GM19043 (cell line): ENCODE data around the gene CXCR1.
"Not testable (repeated sequence)": the region's sequence is repeated elsewhere in the genome, so short reads cannot be mapped to it uniquely, and the experiment has no call there.

Source experiments
- ATAC-seq: cut with Tn5 transposase; IDR thresholded peaks from one replicate; pipeline ENCODE4 v1.9.1; 2021; ENCODE audit warnings: low read depth; ENCODE audit not compliant: unreplicated experiment

Gene CXCR1

DNA sequence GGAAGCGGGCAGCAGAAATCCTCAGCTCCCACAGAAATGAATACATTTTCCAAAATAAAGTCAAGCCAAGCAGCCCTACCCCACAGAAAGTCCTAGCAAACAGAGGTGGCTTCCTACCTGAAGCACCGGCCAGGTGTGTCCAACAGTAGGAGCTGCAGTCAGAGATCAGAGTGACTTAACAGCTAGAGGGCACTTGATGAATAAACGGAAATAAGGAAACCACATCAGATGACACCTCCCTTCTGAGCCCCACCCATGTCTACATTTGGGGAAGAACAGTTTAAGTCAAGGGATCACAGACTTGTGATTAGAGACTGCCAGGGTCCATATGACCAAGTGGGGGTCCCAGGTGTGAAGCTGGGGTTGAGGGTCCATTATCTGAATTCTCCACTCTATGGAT, at the start of gene CXCR1:
TSS of gene CXCR1 (minus strand) at position 172 of the 400 bp plus-strand sequence. CDS start 1,751 bp downstream, outside the sequence.
- no peak for ATAC-seq

DNA sequence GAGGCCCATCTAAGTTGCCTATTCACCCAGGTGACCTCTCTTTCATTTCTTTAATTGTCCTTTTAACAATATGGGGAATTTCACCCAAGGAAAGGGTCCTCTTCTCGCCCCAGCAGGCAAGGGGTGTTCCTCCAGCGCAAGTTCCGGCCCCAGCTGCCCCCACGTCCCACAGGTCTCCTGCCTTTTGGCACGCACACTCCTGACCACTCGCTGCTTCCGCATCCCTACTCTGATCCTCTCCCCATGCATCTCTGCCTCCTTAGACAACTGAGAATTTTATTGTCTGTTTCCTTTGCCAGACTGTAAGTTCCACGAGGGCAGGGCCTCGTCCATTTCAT, 49.5 kb upstream of the CXCR1 start:
- ATAC-seq, result no peak

DNA sequence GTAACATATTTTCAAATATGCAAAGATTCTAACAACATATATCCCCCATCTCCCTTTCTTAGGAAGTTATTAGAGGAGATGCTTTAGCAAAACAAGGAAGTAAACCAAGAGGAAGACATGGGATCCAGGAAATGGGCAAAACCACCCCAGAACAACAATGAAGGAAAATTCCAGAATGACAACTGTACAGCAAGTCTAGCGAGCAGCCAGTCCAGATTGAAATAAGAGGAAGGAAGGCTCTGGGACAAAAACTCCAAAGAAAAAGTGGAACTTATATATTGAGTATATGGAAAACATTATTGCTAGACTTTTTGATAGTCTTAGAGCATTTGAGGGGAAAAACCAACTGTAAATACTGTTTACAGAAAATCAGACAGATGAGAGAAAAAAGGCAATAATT, 47.4 kb upstream of the CXCR1 start:
- no peak for ATAC-seq

GRCh38 chr2:218209078-218209477, 42.3 kb upstream of the CXCR1 start:
- ATAC-seq, result no peak

GRCh38 chr2:218202266-218202665, 35.5 kb upstream of the CXCR1 start:
- no peak for ATAC-seq

- ATAC-seq, result no peak
Measured at GRCh38 chr2:218196974-218197373, 30.2 kb upstream of the CXCR1 start.

DNA sequence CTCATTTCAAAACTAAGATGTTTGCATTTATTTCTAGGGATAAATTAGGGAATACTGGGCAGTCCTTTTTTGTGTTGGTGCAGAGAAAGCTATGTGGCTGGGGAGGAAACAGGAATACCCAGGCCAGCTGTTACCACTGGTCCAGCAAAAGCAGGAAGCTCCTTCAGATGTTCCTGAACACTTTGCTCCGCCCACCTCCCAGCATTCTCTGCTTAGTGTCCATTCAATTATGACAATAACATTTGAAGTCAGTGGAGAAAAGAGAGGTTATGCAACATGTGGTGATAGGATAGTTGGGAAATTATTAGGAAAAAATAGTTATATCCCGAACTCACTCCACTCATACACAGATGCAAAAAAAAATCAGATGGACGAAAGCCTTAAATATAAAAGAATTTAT, 28.1 kb upstream of the CXCR1 start:
- ATAC-seq, result no peak

DNA sequence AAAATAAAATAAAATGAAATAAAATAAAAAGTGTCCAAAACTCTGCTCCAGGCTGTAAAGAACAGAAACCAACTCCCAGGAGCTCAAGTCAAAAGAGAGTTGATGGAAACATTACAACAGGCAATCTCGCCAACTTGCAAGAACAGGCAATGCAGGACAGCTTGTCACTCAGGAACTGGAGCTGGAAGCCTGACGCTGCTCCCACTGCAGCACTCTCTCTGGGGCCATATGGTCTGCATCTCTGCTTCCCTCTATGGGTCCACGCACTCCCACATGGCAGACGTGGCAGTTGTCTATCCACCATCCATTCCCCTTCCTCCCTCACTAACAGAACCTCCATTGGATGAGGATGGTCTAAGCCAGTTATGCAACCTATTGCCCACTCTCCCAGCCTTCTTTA, 26.9 kb upstream of the CXCR1 start:
- no peak for ATAC-seq

- ATAC-seq, result no peak
Measured at GRCh38 chr2:218192902-218193430, 26.2 kb upstream of the CXCR1 start.

DNA sequence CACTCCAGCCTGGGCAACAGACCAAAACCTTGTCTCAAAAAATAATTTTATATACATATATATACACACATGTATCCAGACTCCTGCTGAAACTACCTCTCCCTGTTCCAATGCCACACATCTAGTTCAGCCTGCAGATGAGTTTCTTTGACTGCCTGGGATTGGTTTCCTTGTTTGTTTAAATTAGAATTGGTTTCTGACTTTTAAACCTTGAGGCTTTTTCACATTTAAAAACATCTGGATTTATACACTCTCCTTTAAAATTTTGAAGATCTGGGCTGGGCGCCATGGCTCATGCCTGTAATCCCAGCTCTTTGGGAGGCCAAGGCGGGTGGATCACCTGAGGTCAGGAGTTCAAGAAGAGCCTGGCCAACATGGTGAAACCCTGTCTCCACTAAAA, 21.8 kb upstream of the CXCR1 start:
- ATAC-seq, result no peak

DNA sequence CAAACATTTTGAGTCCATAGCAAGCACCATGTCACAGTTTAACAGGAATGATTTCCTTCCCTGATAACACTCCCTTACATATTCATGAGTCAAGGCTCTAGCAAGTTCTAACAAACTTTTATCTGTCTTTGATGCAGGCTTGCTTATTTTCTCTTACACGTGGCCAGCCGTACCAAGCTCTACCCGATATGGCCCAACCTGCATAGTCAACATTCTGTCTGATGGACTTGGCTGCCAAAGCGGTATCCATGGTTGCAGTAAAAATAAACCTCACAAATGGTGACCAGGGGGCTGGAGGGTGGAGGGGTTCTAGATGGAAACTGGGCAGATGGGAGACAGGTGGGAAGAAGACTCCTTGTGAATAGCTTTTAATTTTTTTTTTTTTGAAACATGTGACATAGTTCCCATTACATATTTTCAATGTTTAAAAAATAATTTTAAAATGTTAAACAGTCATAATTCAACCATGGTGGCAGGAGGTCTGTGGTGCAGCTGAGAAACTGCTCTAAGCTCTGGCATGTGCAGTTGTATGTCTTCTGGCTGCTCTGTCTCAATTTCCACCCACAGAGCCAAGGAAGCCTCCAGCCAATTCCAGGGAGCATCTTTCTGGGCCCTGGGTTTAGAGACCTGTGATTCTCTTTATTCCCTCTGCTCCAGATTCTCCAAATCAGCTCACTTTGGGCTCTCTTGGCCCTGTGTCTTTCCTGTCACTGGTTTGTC, 20.7 kb upstream of the CXCR1 start:
- ATAC-seq, result no peak

DNA sequence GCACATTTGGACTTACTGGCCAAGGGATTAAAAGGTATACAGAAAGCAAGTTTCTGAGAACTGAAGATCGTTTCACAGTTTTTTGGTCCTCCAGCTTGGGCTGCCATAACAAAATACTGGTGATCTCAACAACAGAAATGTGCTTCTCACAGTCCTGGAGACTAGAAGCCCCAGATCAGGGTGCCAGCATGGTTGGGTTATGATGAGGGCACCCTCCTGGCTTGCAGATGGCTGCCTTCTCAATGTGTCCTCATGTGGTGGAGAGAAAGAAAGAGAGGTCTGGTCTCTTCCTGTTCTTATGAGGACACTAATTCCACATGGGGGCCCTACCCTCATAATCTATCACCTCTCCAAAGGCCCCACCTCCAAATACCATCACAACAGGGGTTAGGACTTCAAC, 20.1 kb upstream of the CXCR1 start:
- ATAC-seq, result no peak

GRCh38 chr2:218186355-218186766, 19.6 kb upstream of the CXCR1 start:
- ATAC-seq, result no peak

DNA sequence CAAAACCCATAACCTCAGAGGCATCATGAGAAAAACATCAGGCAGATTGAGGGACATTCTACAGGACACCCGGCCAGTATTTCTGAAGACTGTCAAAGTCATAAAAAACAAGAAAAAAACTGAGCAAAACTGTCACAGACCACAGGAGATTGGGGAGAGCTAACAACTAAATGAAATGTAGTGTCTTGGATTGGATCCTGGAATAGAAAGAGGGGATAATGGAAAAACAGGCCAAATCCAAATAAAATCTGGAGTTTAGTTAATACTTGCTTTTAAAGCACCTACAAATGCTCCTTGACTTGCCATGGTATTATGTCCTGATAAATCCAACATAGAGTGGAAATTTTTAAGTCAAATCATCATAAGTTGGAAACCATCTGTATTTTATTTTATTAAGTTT, 17.6 kb upstream of the CXCR1 start:
- ATAC-seq, result no peak

DNA sequence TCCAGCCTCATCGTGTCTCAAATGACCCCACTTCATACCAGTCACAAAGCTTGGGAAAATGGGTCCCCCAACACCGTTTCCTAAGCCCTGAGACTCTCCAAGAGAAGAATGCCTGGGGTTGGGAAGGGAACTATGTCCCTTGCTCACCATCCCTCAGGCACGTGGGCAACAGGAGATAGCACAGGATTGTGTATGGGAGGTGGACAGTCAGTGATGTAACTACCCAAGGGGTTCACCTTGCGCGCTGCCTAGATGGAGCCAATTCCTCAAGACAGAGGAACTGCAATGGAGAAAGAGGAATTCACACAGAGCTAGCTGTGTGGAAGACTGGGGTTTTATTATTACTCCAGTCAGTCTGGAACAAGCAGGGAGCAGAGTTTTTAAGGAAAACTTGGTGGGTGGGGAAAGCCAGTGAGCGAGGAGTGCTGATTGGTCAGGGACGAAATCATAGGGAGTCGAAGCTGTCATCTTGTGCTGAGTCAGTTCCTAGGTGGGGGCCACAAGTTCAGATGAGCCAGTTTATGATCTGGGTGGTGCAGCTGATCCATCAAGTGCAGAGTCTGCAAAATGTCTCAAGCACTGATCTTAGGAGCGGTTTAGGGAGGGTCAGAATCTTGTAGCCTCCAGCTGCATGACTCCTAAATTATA, 13.8 kb upstream of the CXCR1 start:
- no peak for ATAC-seq

DNA sequence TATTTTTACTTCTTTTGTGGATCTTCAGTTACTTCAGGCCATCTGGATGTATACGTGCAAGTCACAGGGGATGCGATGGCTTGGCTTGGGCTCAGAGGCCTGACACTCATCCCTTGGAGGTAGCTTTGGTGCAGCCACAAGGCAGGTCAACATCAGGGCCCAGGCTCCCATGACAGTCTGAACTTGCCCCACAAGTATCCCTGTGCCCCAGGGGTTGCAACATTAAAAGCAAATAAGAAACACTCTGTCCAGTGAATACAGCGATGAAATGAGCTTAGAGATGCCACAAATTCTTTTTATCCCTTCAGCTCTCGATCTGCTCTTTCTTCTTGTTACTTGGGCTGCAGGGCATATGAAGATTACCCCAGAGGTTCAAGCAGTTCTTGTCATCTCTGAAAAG, 13.0 kb upstream of the CXCR1 start:
- no peak for ATAC-seq

DNA sequence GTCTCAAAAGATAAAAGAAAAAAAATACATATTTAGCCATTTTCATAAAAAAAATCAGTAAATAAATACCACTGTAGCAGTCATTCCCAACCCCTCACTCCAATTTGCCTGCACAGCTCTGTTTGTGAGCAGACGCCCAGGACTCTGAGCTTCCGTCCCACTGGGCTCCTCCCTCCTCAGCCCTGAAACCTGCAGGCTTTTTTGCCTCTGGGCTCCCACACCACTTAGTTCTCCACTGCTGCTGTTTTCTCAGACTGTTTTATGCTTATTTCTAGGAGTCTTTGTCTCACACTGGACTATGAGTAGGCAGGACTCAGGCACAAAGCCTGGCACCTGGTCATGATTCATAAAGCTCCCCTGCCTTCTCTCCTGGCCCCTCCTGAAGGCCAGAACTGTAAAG, 6.1 kb upstream of the CXCR1 start:
- ATAC-seq, result no peak

- not testable (repeated sequence) for ATAC-seq
Measured at GRCh38 chr2:218171744-218172143, 5.0 kb upstream of the CXCR1 start.

DNA sequence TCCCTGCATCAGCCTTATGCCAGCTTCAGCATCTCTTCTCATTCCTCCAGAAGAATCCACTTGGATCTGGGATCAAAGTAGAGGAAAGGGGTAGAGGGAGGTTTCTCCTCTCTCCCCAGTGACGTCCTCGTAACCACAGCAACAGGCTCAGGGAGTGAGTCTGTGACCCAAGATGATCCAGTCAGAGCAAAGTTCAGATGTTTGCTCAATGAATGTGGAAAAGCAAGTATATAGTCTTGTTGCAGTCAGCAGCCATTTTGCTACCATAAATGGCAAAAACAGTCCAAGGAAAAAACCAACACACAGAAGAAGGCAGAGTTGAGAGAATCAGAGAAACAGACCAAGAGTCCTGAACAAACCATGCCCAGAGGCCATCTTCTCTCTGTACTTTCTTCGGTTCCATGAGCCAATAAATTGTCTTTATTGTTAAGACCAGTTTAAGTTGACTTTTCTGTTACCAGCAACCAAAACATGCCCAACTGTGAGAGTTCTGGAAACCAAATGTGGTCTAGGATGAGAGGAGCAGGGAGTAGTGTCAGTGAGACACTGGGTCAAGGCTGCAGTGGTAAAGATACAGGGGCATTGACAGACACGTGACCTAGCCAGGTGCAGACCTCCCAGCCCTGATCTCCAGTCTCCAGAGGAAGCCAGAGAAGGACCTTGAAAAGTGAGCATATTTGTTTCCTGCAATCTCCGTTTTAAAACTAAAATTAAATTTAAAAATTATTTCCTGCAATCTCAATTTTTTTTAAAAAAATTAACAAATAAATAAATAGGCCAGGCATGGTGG, 3.2 kb upstream of the CXCR1 start:
- ATAC-seq, result no peak

GRCh38 chr2:218168635-218169462, 2.1 kb upstream of the CXCR1 start:
- no peak for ATAC-seq

DNA sequence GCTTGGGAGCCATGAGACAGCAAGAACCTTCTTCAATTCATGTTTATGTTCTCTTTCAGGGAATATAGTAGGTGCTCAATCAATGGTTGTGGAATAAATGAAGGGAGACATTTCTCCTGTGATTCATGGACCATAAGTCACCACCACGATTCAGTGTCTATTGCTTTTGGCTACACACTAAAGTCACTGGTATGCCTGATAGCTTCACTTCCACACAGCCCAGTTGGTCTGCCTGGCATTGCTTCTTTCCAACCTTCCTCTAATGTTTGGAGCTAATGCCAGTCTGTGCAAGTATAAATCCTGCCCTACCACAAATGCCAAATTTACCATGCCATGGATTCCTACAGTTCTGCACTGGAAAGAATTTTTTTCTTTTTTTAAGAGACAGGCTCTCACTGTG, 1.3 kb upstream of the CXCR1 start:
- no peak for ATAC-seq
